Measurements from ENCODE around the gene SMARCC1.

SMARCC1 gene

DNA sequence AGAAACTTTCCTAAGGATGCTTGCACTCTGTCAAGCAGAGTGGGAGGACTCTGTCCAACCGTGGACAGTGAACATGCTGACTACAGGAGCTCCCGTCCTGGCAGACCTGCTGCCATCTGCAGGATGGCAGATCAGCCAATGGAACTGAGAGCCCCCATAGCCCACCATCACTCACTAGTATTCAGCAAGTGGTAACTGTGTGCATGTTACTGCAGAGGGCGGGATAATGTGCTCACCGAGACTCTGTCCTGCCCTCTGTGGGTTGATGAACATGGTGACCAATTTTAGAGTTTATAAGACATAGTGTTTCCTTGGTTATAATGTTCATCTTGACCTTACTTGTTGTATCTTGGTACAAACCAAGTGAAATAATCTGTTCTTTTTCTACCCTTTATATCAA is 214.5 kb downstream of the SMARCC1 start:
- Histone ChIP-seq H3K4me3 (ENCODE audit: low read depth, low read length) (no peak overlapping the region), H2BK120ac (ENCODE audit: insufficient read depth, low read length, poor library complexity) (no peak overlapping the region), H3K9me3 (ENCODE audit: insufficient read depth, low read depth, low read length) (peaks cover 4% of the 10 kb centered on the region), H3K27ac (ENCODE audit: low read depth, low read length) (no peak overlapping the region), H3K4me2 (ENCODE audit: low read length) (no peak overlapping the region), H3K23ac (ENCODE audit: low read length) (no peak overlapping the region), H2BK5ac (ENCODE audit: low read depth, low read length, poor library complexity) (no peak overlapping the region), H3K18ac (ENCODE audit: low read length) (no peak overlapping the region), H4K8ac (ENCODE audit: low read depth, low read length) (no peak overlapping the region), H3K4me1 (ENCODE audit: control insufficient read depth in 1 of 2, insufficient read depth in 2 of 2, low read length in 2 of 2) (no peaks in the 10 kb centered on the region), H4K91ac (ENCODE audit: low read depth, low read length) (no peak overlapping the region), H3K79me2 (ENCODE audit: control insufficient read depth, insufficient read depth, low read length, poor library complexity) (no peaks in the 10 kb centered on the region), H3K14ac (ENCODE audit: low read length) (no peak overlapping the region), H2AK5ac (ENCODE audit: low read length) (no peak overlapping the region), H2AFZ (ENCODE audit: insufficient read depth, low read length, poor library complexity) (no peak overlapping the region), H3K27me3 (ENCODE audit: insufficient read depth, low read length) (no peaks in the 10 kb centered on the region), H3K4ac (ENCODE audit: low read depth, low read length) (no peak overlapping the region), H3K9ac (ENCODE audit: low read length) (no peak overlapping the region), H3K36me3 (ENCODE audit: control insufficient read depth in 1 of 2, insufficient read depth in 2 of 2, low read length in 2 of 2) (no peaks in the 10 kb centered on the region), H3K79me1 (ENCODE audit: low read length) (no peaks in the 10 kb centered on the region), H2BK12ac (ENCODE audit: low read length) (no peak overlapping the region), H4K12ac (ENCODE audit: low read depth, low read length) (no peak overlapping the region)
- WGBS (ENCODE audit: extremely low coverage, insufficient coverage, insufficient read length), result no CpG with 5 or more reads among the region's 4 CpGs
- no peak for DNase-seq

DNA sequence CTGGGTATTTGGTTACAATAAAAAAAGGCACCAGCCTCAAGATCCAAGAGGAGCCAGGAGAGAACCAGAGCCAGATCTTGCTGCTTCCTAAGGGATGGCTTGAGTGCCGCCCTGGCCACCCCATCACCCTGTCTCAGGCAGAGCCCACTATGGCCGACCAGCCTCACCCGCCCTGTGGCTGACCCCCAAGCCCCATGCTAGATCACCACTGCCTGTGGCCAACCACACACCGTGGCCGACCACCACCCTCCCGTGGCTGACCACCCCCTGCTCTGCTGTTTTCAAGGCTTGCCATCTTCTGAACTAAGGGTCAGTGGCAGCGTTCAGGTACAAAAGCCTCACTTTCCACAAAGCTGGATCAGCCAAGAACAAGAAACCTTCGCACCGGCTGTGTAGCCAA is 215.0 kb downstream of the SMARCC1 start:
- H3K23ac ChIP-seq (ENCODE audit: low read length), result no peak overlapping the region
- no peak overlapping the region for H3K14ac ChIP-seq (ENCODE audit: low read length)
- H2BK12ac ChIP-seq (ENCODE audit: low read length), result no peak overlapping the region
- no peak overlapping the region for H4K12ac ChIP-seq (ENCODE audit: low read depth, low read length)
- no CpG with 5 or more reads among the region's 9 CpGs for WGBS (ENCODE audit: extremely low coverage, insufficient coverage, insufficient read length)
- no peak overlapping the region for H2AFZ ChIP-seq (ENCODE audit: insufficient read depth, low read length, poor library complexity)
- H3K27me3 ChIP-seq (ENCODE audit: insufficient read depth, low read length), result no peaks in the 10 kb centered on the region
- H3K4me1 ChIP-seq (ENCODE audit: control insufficient read depth in 1 of 2, insufficient read depth in 2 of 2, low read length in 2 of 2), result no peaks in the 10 kb centered on the region
- DNase-seq, result no peak
- H3K4ac ChIP-seq (ENCODE audit: low read depth, low read length), result no peak overlapping the region
- no peak overlapping the region for H2AK5ac ChIP-seq (ENCODE audit: low read length)
- H3K18ac ChIP-seq (ENCODE audit: low read length), result no peak overlapping the region
- H3K36me3 ChIP-seq (ENCODE audit: control insufficient read depth in 1 of 2, insufficient read depth in 2 of 2, low read length in 2 of 2), result no peaks in the 10 kb centered on the region
- no peak overlapping the region for H2BK5ac ChIP-seq (ENCODE audit: low read depth, low read length, poor library complexity)
- no peak overlapping the region for H3K27ac ChIP-seq (ENCODE audit: low read depth, low read length)
- no peak overlapping the region for H3K9ac ChIP-seq (ENCODE audit: low read length)
- H3K79me1 ChIP-seq (ENCODE audit: low read length), result no peaks in the 10 kb centered on the region
- H2BK120ac ChIP-seq (ENCODE audit: insufficient read depth, low read length, poor library complexity), result no peak overlapping the region
- no peaks in the 10 kb centered on the region for H3K79me2 ChIP-seq (ENCODE audit: control insufficient read depth, insufficient read depth, low read length, poor library complexity)
- no peak overlapping the region for H4K8ac ChIP-seq (ENCODE audit: low read depth, low read length)
- H3K4me3 ChIP-seq (ENCODE audit: low read depth, low read length), result no peak overlapping the region
- H4K91ac ChIP-seq (ENCODE audit: low read depth, low read length), result no peak overlapping the region
- peaks cover 4% of the 10 kb centered on the region for H3K9me3 ChIP-seq (ENCODE audit: insufficient read depth, low read depth, low read length)
- no peak overlapping the region for H3K4me2 ChIP-seq (ENCODE audit: low read length)

DNA sequence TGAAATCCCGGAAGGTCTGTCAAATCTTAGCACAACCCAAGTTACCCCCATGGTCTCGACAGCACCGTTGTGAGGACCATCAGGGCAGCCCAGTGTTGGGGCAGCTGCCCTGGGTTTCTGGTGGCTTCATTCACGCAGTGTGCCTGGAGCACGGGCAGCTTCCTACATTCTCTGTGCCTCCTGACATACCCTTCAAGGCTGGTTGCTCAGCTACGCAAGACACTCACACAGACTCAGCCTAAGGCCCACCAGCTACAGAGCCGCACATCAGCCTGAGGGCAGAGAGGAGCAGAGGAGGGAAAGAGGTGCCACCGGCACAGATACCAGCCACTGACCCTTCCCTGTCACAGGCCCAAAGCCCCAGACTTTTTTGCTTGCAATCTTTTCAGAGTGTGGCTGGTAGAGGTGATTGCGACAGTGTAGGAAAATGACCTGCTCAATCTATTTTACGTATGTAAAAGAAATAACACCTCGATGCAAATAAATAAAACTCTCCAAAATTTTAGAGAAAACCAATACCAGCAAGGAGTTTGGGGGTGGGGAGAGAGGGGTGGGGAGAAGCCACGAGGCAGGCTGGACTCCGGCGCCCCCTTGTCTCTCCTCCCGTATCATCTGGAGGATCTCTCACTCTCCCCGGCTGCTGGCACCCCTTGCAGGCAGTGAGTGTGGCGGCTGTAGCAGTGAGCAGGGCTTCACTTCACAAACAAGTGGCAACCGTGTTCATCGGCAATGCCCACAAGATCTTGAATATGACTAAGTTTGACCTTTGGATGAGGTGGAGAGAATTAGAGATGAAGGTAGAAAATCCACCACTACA is 215.8 kb downstream of the SMARCC1 start:
- Histone ChIP-seq H2AK5ac (ENCODE audit: low read length) (no peak overlapping the region), H4K91ac (ENCODE audit: low read depth, low read length) (no peak overlapping the region), H3K14ac (ENCODE audit: low read length) (no peak overlapping the region), H3K4me3 (ENCODE audit: low read depth, low read length) (no peak overlapping the region), H3K18ac (ENCODE audit: low read length) (no peak overlapping the region), H4K8ac (ENCODE audit: low read depth, low read length) (no peak overlapping the region), H3K9ac (ENCODE audit: low read length) (no peak overlapping the region), H3K4me1 (ENCODE audit: control insufficient read depth in 1 of 2, insufficient read depth in 2 of 2, low read length in 2 of 2) (no peaks in the 10 kb centered on the region), H3K27me3 (ENCODE audit: insufficient read depth, low read length) (no peaks in the 10 kb centered on the region), H3K79me2 (ENCODE audit: control insufficient read depth, insufficient read depth, low read length, poor library complexity) (no peaks in the 10 kb centered on the region), H3K23ac (ENCODE audit: low read length) (no peak overlapping the region), H2AFZ (ENCODE audit: insufficient read depth, low read length, poor library complexity) (no peak overlapping the region), H3K79me1 (ENCODE audit: low read length) (no peaks in the 10 kb centered on the region), H2BK120ac (ENCODE audit: insufficient read depth, low read length, poor library complexity) (no peak overlapping the region), H4K12ac (ENCODE audit: low read depth, low read length) (no peak overlapping the region), H2BK5ac (ENCODE audit: low read depth, low read length, poor library complexity) (no peak overlapping the region), H3K9me3 (ENCODE audit: insufficient read depth, low read depth, low read length) (peaks cover 2% of the 10 kb centered on the region), H3K27ac (ENCODE audit: low read depth, low read length) (no peak overlapping the region), H3K4ac (ENCODE audit: low read depth, low read length) (no peak overlapping the region), H3K36me3 (ENCODE audit: control insufficient read depth in 1 of 2, insufficient read depth in 2 of 2, low read length in 2 of 2) (no peaks in the 10 kb centered on the region), H2BK12ac (ENCODE audit: low read length) (no peak overlapping the region), H3K4me2 (ENCODE audit: low read length) (no peak overlapping the region)
- WGBS (ENCODE audit: extremely low coverage, insufficient coverage, insufficient read length), result no CpG with 5 or more reads among the region's 19 CpGs
- DNase-seq, result no peak

DNA sequence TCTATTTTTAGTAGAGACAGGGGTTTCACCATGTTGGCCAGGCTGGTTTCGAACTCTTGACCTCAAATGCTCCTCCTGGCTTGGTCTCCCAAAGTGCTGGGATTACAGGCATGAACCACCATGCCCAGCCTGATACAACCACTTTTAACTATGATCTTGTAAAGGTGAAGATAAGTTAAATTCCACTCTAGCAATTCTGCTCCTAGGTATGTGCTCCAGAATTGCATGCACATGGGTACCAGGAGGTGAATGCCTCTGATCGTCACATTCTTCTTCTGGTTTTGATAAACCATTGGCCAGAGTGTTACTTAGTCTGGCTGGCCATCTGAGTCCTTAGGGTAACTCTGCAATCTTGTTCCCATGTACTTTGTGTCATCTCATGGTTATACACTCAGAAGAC is 225.3 kb downstream of the SMARCC1 start:
- no peak overlapping the region for H2BK120ac ChIP-seq (ENCODE audit: insufficient read depth, low read length, poor library complexity)
- H4K12ac ChIP-seq (ENCODE audit: low read depth, low read length), result no peak overlapping the region
- no peak overlapping the region for H2BK5ac ChIP-seq (ENCODE audit: low read depth, low read length, poor library complexity)
- no peak overlapping the region for H3K23ac ChIP-seq (ENCODE audit: low read length)
- no peak overlapping the region for H2AFZ ChIP-seq (ENCODE audit: insufficient read depth, low read length, poor library complexity)
- no peak overlapping the region for H3K4ac ChIP-seq (ENCODE audit: low read depth, low read length)
- no peaks in the 10 kb centered on the region for H3K9me3 ChIP-seq (ENCODE audit: insufficient read depth, low read depth, low read length)
- no peak overlapping the region for H4K91ac ChIP-seq (ENCODE audit: low read depth, low read length)
- H3K18ac ChIP-seq (ENCODE audit: low read length), result no peak overlapping the region
- H3K79me1 ChIP-seq (ENCODE audit: low read length), result no peaks in the 10 kb centered on the region
- no peak overlapping the region for H3K14ac ChIP-seq (ENCODE audit: low read length)
- H3K27me3 ChIP-seq (ENCODE audit: insufficient read depth, low read length), result no peaks in the 10 kb centered on the region
- no CpG with 5 or more reads among the region's 2 CpGs for WGBS (ENCODE audit: extremely low coverage, insufficient coverage, insufficient read length)
- peak in 1 of 2 donors; percentile 18 for DNase-seq
- no peak overlapping the region for H3K27ac ChIP-seq (ENCODE audit: low read depth, low read length)
- H2AK5ac ChIP-seq (ENCODE audit: low read length), result no peak overlapping the region
- H4K8ac ChIP-seq (ENCODE audit: low read depth, low read length), result no peak overlapping the region
- H2BK12ac ChIP-seq (ENCODE audit: low read length), result no peak overlapping the region
- no peaks in the 10 kb centered on the region for H3K4me1 ChIP-seq (ENCODE audit: control insufficient read depth in 1 of 2, insufficient read depth in 2 of 2, low read length in 2 of 2)
- H3K36me3 ChIP-seq (ENCODE audit: control insufficient read depth in 1 of 2, insufficient read depth in 2 of 2, low read length in 2 of 2), result no peaks in the 10 kb centered on the region
- H3K79me2 ChIP-seq (ENCODE audit: control insufficient read depth, insufficient read depth, low read length, poor library complexity), result no peaks in the 10 kb centered on the region
- no peak overlapping the region for H3K4me3 ChIP-seq (ENCODE audit: low read depth, low read length)
- no peak overlapping the region for H3K4me2 ChIP-seq (ENCODE audit: low read length)
- no peak overlapping the region for H3K9ac ChIP-seq (ENCODE audit: low read length)

Data from trophoblast cell (in vitro differentiated cells and primary cell).